COR-L47 (cell line): ENCODE measurements around the gene NEDD4L.
A peak's percentile ranks its signal among the peaks of the same experiment; 100 is the strongest.

ENCODE experiments used
- DNase-seq: peaks from one replicate; lab custom pipeline; 2025; lab: John Stamatoyannopoulos, UW

Gene NEDD4L

GRCh38 chr18:58118536-58118935 is 74.5 kb downstream of the NEDD4L start:
- DNase-seq, result no peak

GRCh38 chr18:58119819-58120218 is 75.8 kb downstream of the NEDD4L start:
- no peak for DNase-seq

- DNase-seq, result no peak
Observed at GRCh38 chr18:58124475-58124874, 80.4 kb downstream of the NEDD4L start.

- DNase-seq, result no peak
Observed at GRCh38 chr18:58125183-58125582, 81.2 kb downstream of the NEDD4L start.

GRCh38 chr18:58125756-58126155 is 81.7 kb downstream of the NEDD4L start:
- no peak for DNase-seq

- no peak for DNase-seq
Observed at GRCh38 chr18:58128381-58129374, 84.7 kb downstream of the NEDD4L start.

- no peak for DNase-seq
Observed at GRCh38 chr18:58132595-58133261, 88.7 kb downstream of the NEDD4L start.

- no peak for DNase-seq
Observed at GRCh38 chr18:58135183-58135641, 91.2 kb downstream of the NEDD4L start.

GRCh38 chr18:58135701-58136331 is 91.8 kb downstream of the NEDD4L start:
- peak; percentile 62 for DNase-seq

GRCh38 chr18:58136879-58137278 is 92.9 kb downstream of the NEDD4L start:
- DNase-seq, result no peak

- no peak for DNase-seq
Observed at GRCh38 chr18:58139459-58140386, 95.7 kb downstream of the NEDD4L start.

GRCh38 chr18:58140387-58141325 is 96.6 kb downstream of the NEDD4L start:
- DNase-seq, result peak; percentile 41

- DNase-seq, result no peak
Observed at GRCh38 chr18:58143386-58143785, 99.4 kb downstream of the NEDD4L start.

GRCh38 chr18:58144106-58144505 is 100.1 kb downstream of the NEDD4L start:
- DNase-seq, result no peak

- DNase-seq, result peak; percentile 84
Observed at GRCh38 chr18:58144671-58145285, 100.8 kb downstream of the NEDD4L start.

- no peak for DNase-seq
Observed at GRCh38 chr18:58146099-58146498, 102.1 kb downstream of the NEDD4L start.

GRCh38 chr18:58148954-58149471 is 105.0 kb downstream of the NEDD4L start:
- no peak for DNase-seq

GRCh38 chr18:58150772-58151171 is 106.7 kb downstream of the NEDD4L start:
- no peak for DNase-seq

GRCh38 chr18:58152216-58152615 is 108.2 kb downstream of the NEDD4L start:
- DNase-seq, result no peak

- DNase-seq, result no peak
Observed at GRCh38 chr18:58152891-58153290, 108.9 kb downstream of the NEDD4L start.
